OCI-LY7 (cell line): ENCODE results near the gene YTHDC1. TPM values are rescaled to one million over a fixed set of nuclear protein-coding genes. Genes with fewer than 3 reads are reported as not detected.

ENCODE experiments used
- BruUV-seq: library from RNA; stranded (reverse); fragments of 400-500 nt; replicated peaks from 2 replicates; lab custom pipeline; 2021; lab: Mats Ljungman, UMichigan
- CTCF ChIA-PET: fragments of 300-600 bp; sonication (Branson Sonifier 250); formaldehyde crosslinking; loops from one replicate; lab custom pipeline; 2022; ENCODE audit warnings: antibody characterized with exemption; ENCODE audit not compliant: unreplicated experiment; lab: Charles Lee
- POLR2A ChIA-PET: fragments of 300-600 bp; sonication (Branson Sonifier 250); formaldehyde crosslinking; loops from one replicate; lab custom pipeline; 2022; ENCODE audit warnings: antibody characterized with exemption; lab: Charles Lee
- DNase-seq: peaks from one replicate; pipeline ENCODE4 v3.0.0-alpha.2; 2015; ENCODE audit warnings: low spot score
- H2AFZ ChIP-seq: fragments of 200-600 bp; sonication (generic), shearing (Covaris generic); 2 replicates; pipeline ENCODE4 v1.6.1; 2014; ENCODE audit warnings: mild to moderate bottlenecking, antibody characterized with exemption, low read length, moderate library complexity
- H3K27ac ChIP-seq: fragments of 200-600 bp; sonication (generic); 2 replicates; pipeline ENCODE4 v1.5.1; 2014; ENCODE audit warnings: mixed run types, low read depth, mild to moderate bottlenecking, moderate library complexity, low read length, inconsistent platforms; ENCODE audit not compliant: poor library complexity, severe bottlenecking
- H3K36me3 ChIP-seq: fragments of 200-600 bp; sonication (generic); 2 replicates; pipeline ENCODE4 v1.6.1; 2014; ENCODE audit warnings: mild to moderate bottlenecking, antibody characterized with exemption, low read length, moderate library complexity, mixed read lengths; ENCODE audit not compliant: insufficient read depth
- H3K4me1 ChIP-seq: fragments of 200-600 bp; sonication (generic); 2 replicates; pipeline ENCODE4 v1.5.1; 2014; ENCODE audit warnings: mild to moderate bottlenecking, low read length; ENCODE audit not compliant: insufficient read depth, poor library complexity, severe bottlenecking
- H3K4me2 ChIP-seq: fragments of 200-600 bp; sonication (generic); 2 replicates; pipeline ENCODE4 v1.6.1; 2014; ENCODE audit warnings: mild to moderate bottlenecking, low read length
- H3K4me3 ChIP-seq: fragments of 200-600 bp; sonication (generic); 2 replicates; pipeline ENCODE4 v1.5.1; 2014; ENCODE audit warnings: mild to moderate bottlenecking, low read depth, low read length; ENCODE audit not compliant: poor library complexity, severe bottlenecking
- H3K79me2 ChIP-seq: fragments of 200-600 bp; sonication (generic); 2 replicates; pipeline ENCODE4 v1.6.1; 2016; ENCODE audit warnings: low read depth, mild to moderate bottlenecking, low read length, moderate library complexity, mixed read lengths; ENCODE audit not compliant: insufficient read depth
- H3K9me2 ChIP-seq: fragments of 200-600 bp; sonication (generic); 2 replicates; pipeline ENCODE4 v1.6.1; 2016; ENCODE audit warnings: mild to moderate bottlenecking, low read length, mixed read lengths; ENCODE audit not compliant: insufficient read depth
- H3K9me3 ChIP-seq: fragments of 200-600 bp; sonication (generic); 2 replicates; pipeline ENCODE4 v1.6.1; 2014; ENCODE audit warnings: mild to moderate bottlenecking, mixed run types, low read length, mixed read lengths
- H4K20me1 ChIP-seq: fragments of 200-600 bp; sonication (generic); 2 replicates; pipeline ENCODE4 v1.6.1; 2014; ENCODE audit warnings: mild to moderate bottlenecking, antibody characterized with exemption, low read length, moderate library complexity, mixed read lengths; ENCODE audit not compliant: insufficient read depth
- CTCF ChIP-seq: fragments of 200-600 bp; sonication (generic); conservative IDR thresholded peaks from 2 replicates; pipeline ENCODE4 v1.5.1; 2014; ENCODE audit warnings: mild to moderate bottlenecking, antibody characterized with exemption, low read length, moderate library complexity, mixed read lengths
- EZH2phosphoT487 ChIP-seq: fragments of 200-600 bp; sonication (generic); IDR thresholded peaks from 2 replicates; pipeline ENCODE4 v1.6.1; 2018; ENCODE audit warnings: low read depth, borderline replicate concordance, mild to moderate bottlenecking, mixed run types, antibody characterized with exemption, low read length, moderate library complexity, mixed read lengths
- intact Hi-C: fragments of 100-400 bp; cut with micrococcal nuclease; formaldehyde crosslinking; loops from one replicate; pipeline ENCODE4 v1.10.0; 2022; ENCODE audit not compliant: unreplicated experiment
- total RNA-seq, 2 experiments: library from RNA; depleted of rRNA in 1 of 2; stranded (reverse); fragments of >200 nt in 1 of 2; shearing (Covaris generic) in 1 of 2; gene quantifications; 2 replicates each; pipeline ENCODE4 v1.2.3, GENCODE V29; 2014 to 2022

YTHDC1 gene
- total RNA-seq, 2 experiments from 2014 or later: 65.3 to 93.0 TPM

DNA sequence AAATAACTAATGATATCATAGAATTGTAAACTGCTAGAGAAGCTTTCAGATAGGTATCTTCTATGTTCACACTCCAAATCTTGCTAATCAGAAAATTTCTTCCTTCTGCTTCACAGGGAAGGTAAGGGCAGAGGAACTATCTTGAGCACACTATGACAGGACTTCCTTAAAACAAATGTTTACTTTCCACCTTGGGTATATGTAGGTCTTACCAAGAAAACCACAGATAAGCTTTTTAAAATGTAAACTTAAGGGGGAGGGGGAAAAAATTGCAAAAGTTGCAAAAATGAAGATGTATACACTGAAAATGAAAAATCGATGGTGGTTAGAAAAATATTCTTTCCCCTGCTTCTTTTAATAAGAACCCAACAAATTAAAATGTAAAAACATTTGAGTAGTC, 30.9 kb downstream of the YTHDC1 start:
- no TSS peak for BruUV-seq
- intact Hi-C loops: no loop called here
- ChIA-PET CTCF (interaction anchor here (0.5 kb wide), 1 partner anchor 10 kb away, joined by 3 read pairs; no protein-coding TSS in a partner anchor), POLR2A (no interaction called here)
- H3K9me3 ChIP-seq: no peaks in the 10 kb centered on the region
- no peak overlapping the region for H3K4me3 ChIP-seq
- no peak for DNase-seq
- H3K4me1 ChIP-seq: no peaks in the 10 kb centered on the region
- no peaks in the 10 kb centered on the region; the same call in 1 of the 2 replicates for H4K20me1 ChIP-seq
- no peak overlapping the region for H2AFZ ChIP-seq
- no peak for TF ChIP-seq EZH2phosphoT487
- TF ChIP-seq CTCF: no peak
- no peak overlapping the region for H3K4me2 ChIP-seq
- H3K27ac ChIP-seq: no peak overlapping the region
- H3K9me2 ChIP-seq: no peaks in the 10 kb centered on the region
- no peaks in the 10 kb centered on the region for H3K79me2 ChIP-seq
- H3K36me3 ChIP-seq: peaks cover 97% of the 10 kb centered on the region

DNA sequence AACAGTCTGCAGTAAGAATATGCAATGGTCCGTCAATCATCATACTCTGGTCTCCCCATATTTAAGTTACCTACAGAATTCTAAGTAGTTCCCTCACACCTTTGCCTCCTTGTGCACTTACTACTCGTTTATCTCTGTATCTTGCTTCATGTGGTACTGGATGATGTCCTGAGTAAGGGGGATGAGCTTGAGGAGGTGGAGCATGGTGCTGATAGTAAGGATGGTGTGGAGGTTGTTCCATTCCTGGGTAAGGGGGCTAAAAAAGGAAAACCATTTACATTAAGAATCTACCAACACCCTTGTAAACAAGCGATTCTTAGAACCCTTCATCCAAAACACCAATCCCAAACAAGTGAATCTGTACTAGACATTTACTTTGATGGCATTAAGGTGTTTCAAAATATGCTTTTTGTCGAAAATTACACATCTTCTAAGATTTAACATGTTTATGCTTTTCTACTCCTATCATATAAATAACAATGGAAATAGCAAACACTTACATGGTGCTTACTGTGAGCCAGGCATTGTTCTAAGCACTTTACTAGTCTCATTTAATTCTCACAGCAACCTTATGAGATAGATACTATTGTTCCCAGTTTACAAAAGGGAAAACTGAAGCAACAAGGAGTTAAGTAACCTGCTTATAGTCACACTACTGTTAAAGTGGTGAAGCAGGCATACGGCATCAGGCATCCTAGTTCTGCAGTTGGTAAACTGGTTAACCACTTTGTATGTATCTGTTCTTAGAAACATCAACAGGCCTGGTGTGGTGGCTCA, 33.5 kb downstream of the YTHDC1 start:
- CTCF ChIA-PET: no interaction called here
- no peaks in the 10 kb centered on the region for H3K9me3 ChIP-seq
- H2AFZ ChIP-seq: no peak overlapping the region
- intact Hi-C loops: no loop called here
- H4K20me1 ChIP-seq: no peaks in the 10 kb centered on the region; the same call in 1 of the 2 replicates
- H3K4me1 ChIP-seq: no peaks in the 10 kb centered on the region
- H3K4me2 ChIP-seq: no peak overlapping the region
- no TSS peak for BruUV-seq
- POLR2A ChIA-PET: interaction anchor here (0.8 kb wide), 1 partner anchor 17 kb away, joined by 4 read pairs; no protein-coding TSS in a partner anchor
- peaks cover 97% of the 10 kb centered on the region for H3K36me3 ChIP-seq
- H3K9me2 ChIP-seq: no peaks in the 10 kb centered on the region
- H3K4me3 ChIP-seq: no peak overlapping the region
- DNase-seq: no peak
- TF ChIP-seq CTCF (no peak), EZH2phosphoT487 (no peak)
- no peaks in the 10 kb centered on the region for H3K79me2 ChIP-seq
- no peak overlapping the region for H3K27ac ChIP-seq
